ENCODE results near the gene HMOX2. TPM values are rescaled to one million over a fixed set of nuclear protein-coding genes. Genes with fewer than 3 reads are reported as not detected.
A peak's percentile ranks its signal among the peaks of the same experiment; 100 is the strongest.

The HMOX2 gene
- total RNA-seq, 1 donor from 2014 or later = 39.6 TPM

DNA sequence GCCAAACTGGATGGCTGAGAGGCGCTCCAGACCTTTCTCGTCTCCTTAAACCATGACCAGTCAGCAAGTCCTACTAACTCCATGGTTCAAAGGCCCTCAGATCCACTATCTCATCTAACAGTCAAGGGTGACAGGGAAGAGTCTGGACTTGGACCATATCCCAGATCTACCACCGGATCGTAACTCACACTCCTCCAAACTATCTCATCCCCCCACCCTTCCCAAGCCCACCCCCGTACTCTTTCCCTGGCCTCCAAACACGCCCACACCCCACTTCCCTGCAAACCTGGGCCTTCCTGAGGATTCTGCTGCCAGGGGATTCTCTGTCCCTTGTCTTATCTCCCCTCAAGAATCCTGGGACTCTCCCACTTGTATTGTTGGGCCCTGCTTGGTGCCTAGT, 57.3 kb downstream of the HMOX2 start:
- no peak overlapping the region for H3K27ac Mint-ChIP-seq (ENCODE audit: unreplicated experiment)
- no peak for DNase-seq (ENCODE audit: low read depth, low spot score)
- H3K27me3 Mint-ChIP-seq (ENCODE audit: low read depth) = peaks cover 4% of the 10 kb centered on the region
- H3K36me3 Mint-ChIP-seq (ENCODE audit: low read depth) = peaks cover 11% of the 10 kb centered on the region
- H3K9me3 Mint-ChIP-seq = no peaks in the 10 kb centered on the region
- H3K4me1 Mint-ChIP-seq = peaks cover 14% of the 10 kb centered on the region
- TF ChIP-seq, protein P1, sequence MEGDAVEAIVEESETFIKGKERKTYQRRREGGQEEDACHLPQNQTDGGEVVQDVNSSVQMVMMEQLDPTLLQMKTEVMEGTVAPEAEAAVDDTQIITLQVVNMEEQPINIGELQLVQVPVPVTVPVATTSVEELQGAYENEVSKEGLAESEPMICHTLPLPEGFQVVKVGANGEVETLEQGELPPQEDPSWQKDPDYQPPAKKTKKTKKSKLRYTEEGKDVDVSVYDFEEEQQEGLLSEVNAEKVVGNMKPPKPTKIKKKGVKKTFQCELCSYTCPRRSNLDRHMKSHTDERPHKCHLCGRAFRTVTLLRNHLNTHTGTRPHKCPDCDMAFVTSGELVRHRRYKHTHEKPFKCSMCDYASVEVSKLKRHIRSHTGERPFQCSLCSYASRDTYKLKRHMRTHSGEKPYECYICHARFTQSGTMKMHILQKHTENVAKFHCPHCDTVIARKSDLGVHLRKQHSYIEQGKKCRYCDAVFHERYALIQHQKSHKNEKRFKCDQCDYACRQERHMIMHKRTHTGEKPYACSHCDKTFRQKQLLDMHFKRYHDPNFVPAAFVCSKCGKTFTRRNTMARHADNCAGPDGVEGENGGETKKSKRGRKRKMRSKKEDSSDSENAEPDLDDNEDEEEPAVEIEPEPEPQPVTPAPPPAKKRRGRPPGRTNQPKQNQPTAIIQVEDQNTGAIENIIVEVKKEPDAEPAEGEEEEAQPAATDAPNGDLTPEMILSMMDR (conservative IDR thresholded peaks at IDR 0.05) = no peak
- H3K4me3 Mint-ChIP-seq = no peak overlapping the region

DNA sequence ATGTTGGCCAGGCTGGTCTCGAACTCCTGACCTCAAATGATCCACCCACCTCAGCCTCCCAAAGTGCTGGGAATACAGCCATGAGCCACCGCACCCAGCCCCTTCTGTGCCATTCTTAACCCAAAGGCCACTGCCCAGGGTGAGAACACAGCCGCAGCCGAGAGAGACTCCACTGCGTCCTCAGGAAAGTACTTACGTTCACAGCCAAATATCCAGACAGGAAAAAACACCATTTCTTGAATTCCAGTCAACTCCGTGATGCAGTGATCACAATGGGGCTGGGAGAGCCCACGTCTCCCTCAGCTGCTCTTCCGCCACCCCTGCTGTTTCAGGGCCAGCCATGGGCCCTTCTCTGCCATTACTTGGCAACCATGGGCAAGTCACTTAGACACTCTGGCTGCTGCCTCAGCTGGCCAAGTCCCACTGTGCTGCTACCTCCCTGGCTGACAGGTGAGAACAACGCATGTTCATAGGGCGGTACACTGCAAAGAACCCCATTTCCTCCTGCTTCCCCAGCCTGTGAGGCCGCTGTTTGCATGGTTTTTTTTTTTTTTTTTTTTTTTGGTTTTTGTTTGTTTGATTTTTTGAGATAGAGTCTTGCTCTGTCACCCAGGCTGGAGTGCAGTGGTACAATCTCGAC, 58.1 kb downstream of the HMOX2 start:
- Mint-ChIP-seq H3K36me3 (ENCODE audit: low read depth) (peaks cover 15% of the 10 kb centered on the region), H3K4me1 (peaks cover 12% of the 10 kb centered on the region), H3K9me3 (peaks cover 3% of the 10 kb centered on the region), H3K27ac (ENCODE audit: unreplicated experiment) (no peak overlapping the region), H3K27me3 (ENCODE audit: low read depth) (peaks cover 7% of the 10 kb centered on the region), H3K4me3 (no peak overlapping the region)
- TF ChIP-seq, protein P1 (conservative IDR thresholded peaks at IDR 0.05) = no peak
- no peak for DNase-seq (ENCODE audit: low read depth, low spot score)

DNA sequence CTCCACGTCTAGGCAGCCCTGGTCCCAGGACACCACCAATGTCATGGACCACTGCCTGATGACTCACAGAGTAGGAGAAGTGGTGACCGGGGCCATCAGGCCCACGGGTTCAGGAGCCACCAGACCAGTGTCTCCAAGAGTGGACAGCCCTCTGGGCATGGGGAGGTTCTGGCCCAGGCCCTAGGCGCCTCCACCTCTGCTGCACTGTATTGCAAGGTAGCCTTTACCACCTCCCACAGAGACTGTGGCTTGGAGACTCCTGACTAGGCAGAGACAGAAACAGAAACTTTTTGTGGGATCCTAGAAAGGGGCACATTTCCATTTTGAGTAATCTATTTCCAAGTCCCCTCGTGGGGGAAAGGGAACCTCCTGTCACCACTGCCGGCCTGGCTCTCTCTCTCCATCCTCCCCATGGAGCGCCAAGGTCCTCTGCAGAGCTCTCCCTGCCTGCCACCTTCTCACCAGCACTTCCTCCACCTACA, 59.5 kb downstream of the HMOX2 start:
- TF ChIP-seq, protein P1 (conservative IDR thresholded peaks at IDR 0.05) = no peak
- peaks cover 20% of the 10 kb centered on the region for H3K36me3 Mint-ChIP-seq (ENCODE audit: low read depth)
- H3K4me3 Mint-ChIP-seq = no peak overlapping the region
- H3K27me3 Mint-ChIP-seq (ENCODE audit: low read depth) = peaks cover 7% of the 10 kb centered on the region
- DNase-seq (ENCODE audit: low read depth, low spot score) = no peak
- H3K27ac Mint-ChIP-seq (ENCODE audit: unreplicated experiment) = peak overlapping the region; percentile 64
- peaks cover 9% of the 10 kb centered on the region for H3K4me1 Mint-ChIP-seq
- H3K9me3 Mint-ChIP-seq = peaks cover 9% of the 10 kb centered on the region

DNA sequence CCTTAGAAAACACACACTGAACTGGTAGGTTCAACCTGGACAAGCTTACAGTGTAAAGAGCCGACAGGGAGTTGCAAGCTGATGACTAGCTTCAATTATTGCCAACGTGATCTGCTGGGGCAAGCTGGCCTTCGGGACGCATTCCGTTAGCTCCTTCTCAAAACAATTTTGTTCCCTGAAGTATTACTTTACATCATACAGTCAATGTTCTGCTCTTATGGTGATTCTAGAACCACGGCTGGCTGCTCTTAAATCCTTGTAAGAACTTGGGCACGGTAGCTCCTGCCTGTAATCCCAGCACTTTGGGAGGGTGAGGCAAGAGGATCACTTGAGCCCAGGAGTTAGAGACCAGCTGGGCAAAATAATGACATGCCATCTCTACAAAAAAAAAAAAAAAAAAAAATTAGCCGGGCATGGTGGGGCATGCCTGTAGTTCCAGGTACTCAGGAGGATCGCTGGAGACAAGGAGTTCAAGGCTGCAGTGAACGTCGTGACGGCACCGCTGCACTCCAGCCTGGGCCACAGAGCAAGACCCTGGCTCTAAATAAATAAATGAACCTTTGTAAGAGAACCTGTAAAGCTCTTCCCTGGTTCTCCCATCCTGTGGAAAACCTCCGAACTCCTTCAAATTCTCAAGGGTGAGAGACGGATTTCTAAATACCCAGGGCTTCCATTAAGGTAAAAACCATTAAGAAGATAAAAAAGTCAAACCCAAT, 60.4 kb downstream of the HMOX2 start:
- Mint-ChIP-seq H3K4me3 (peak overlapping the region; percentile 91), H3K27ac (ENCODE audit: unreplicated experiment) (no peak overlapping the region), H3K9me3 (peaks cover 9% of the 10 kb centered on the region), H3K4me1 (peaks cover 9% of the 10 kb centered on the region), H3K27me3 (ENCODE audit: low read depth) (peaks cover 7% of the 10 kb centered on the region), H3K36me3 (ENCODE audit: low read depth) (peaks cover 24% of the 10 kb centered on the region)
- TF ChIP-seq, protein P1 (conservative IDR thresholded peaks at IDR 0.05) = no peak
- DNase-seq (ENCODE audit: low read depth, low spot score) = no peak

DNA sequence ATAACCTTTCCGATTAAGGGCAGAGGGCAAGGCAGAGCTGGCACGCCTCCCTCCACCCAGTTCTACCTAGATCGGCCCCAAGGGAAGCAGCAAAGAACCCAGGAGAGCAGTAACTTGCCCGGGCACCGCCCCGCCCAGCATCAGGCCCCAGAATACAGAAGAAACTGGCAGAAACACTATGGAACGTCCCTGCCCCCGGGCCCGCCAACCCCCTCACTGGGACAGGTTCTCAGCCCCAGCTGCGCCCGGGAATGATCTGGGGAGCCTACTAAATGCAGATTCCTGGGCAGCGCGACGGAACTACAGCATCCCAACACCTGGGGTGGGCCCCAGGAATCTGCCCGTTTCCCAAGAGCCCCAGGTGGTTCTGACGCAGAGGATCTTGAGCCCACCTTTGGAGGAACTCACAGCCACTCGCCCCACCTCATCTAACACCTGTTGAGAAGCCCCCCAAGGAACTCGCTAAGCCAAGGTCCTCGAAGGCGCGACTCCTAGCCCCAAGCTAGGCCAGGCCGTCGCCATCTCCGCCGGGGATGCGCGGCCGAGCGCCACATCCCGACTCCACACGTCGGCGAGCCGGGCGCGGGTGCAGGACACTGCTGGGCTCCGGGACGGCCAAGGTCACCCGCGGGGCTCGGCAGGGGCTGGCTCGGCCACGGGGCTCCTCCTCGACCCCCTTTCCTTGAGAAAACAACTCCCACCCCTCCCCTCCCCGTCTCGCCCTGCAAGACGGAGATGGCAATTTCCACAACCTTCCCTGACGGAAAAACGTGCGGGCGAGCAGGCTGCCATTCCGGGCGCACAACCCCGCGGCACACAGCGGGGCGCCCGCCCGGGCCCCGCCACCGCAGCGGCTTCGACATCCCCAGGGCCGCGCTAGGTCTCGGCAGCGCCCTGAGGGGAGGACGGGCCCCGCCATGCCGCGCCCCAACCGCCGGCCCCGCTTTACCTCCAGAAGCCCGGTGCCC, 61.5 kb downstream of the HMOX2 start:
- TF ChIP-seq, protein P1 (conservative IDR thresholded peaks at IDR 0.05) = no peak
- peak; percentile 16 for DNase-seq (ENCODE audit: low read depth, low spot score)
- H3K27ac Mint-ChIP-seq (ENCODE audit: unreplicated experiment) = no peak overlapping the region
- peaks cover 7% of the 10 kb centered on the region for H3K27me3 Mint-ChIP-seq (ENCODE audit: low read depth)
- H3K36me3 Mint-ChIP-seq (ENCODE audit: low read depth) = peaks cover 20% of the 10 kb centered on the region
- peaks cover 9% of the 10 kb centered on the region for H3K9me3 Mint-ChIP-seq
- peak overlapping the region; percentile 91 for H3K4me3 Mint-ChIP-seq
- peaks cover 9% of the 10 kb centered on the region for H3K4me1 Mint-ChIP-seq

All from neural crest cell (in vitro differentiated cells).